SK-N-SH (cell line): ENCODE data around the gene MAP6. TPM values are rescaled to one million over a fixed set of nuclear protein-coding genes. Genes with fewer than 3 reads are reported as not detected.

ENCODE experiments used
- CTCF ChIA-PET: fragments of 300-600, 350-600 bp; formaldehyde crosslinking; extraction: SDS; loops from one replicate; lab custom pipeline; 2021; lab: Yijun Ruan, JAX
- POLR2A ChIA-PET: fragments of 350-600 bp; sonication (Branson Sonifier 250); formaldehyde crosslinking; extraction: SDS; loops from one replicate; lab custom pipeline; 2020; ENCODE audit warnings: antibody characterized with exemption, inconsistent platforms; lab: Yijun Ruan, JAX
- DNase-seq: peaks from one replicate; pipeline ENCODE4 v3.0.0; 2012
- H2AFZ ChIP-seq: fragments of 200-600 bp; sonication (generic); 2 replicates; pipeline ENCODE4 v1.8.1; 2016; ENCODE audit warnings: antibody characterized with exemption, mild to moderate bottlenecking, low read depth
- H3F3A ChIP-seq: fragments of 200-600 bp; sonication (generic); replicated peaks from 2 replicates; pipeline ENCODE3; 2016; ENCODE audit warnings: antibody characterized with exemption, mild to moderate bottlenecking; ENCODE audit not compliant: insufficient read depth
- H3K27ac ChIP-seq, 2 experiments: fragments of 200-500 bp in 1 of 2; fragments of 200-600 bp in 1 of 2; sonication (Bioruptor generic) in 1 of 2; sonication (generic), shearing (Covaris generic) in 1 of 2; 2 replicates each; pipeline versions ENCODE4 v1.5.1 to v1.6.1; 2014 to 2016; ENCODE audit warnings: low read depth in 2 of 2, inconsistent platforms in 1 of 2, low read length in 1 of 2, mild to moderate bottlenecking in 1 of 2, mixed read lengths in 1 of 2
- H3K27me3 ChIP-seq: fragments of 200-600 bp; sonication (generic), shearing (Covaris generic); 2 replicates; pipeline ENCODE4 v1.6.1; 2016; ENCODE audit warnings: mixed run types; ENCODE audit not compliant: insufficient read depth
- H3K36me3 ChIP-seq, 2 experiments: fragments of 200-500 bp in 1 of 2; fragments of 200-600 bp in 1 of 2; sonication (Bioruptor generic) in 1 of 2; sonication (generic) in 1 of 2; replicated peaks in 1 of 2; 2 replicates each; pipeline versions ENCODE3 to v1.5.1; 2014 to 2016; ENCODE audit warnings: low read length in 1 of 2, mild to moderate bottlenecking in 1 of 2; ENCODE audit not compliant: insufficient read depth in 2 of 2, control insufficient read depth in 1 of 2
- H3K4me1 ChIP-seq, 2 experiments: fragments of 200-500 bp in 1 of 2; fragments of 200-600 bp in 1 of 2; sonication (Bioruptor generic) in 1 of 2; sonication (generic), shearing (Covaris generic) in 1 of 2; 2 replicates each; pipeline versions ENCODE4 v1.5.1 to v1.6.1; 2014 to 2016; ENCODE audit warnings: low read depth in 1 of 2, low read length in 1 of 2, mixed run types in 1 of 2; ENCODE audit not compliant: insufficient read depth in 2 of 2, control insufficient read depth in 1 of 2
- H3K4me2 ChIP-seq: fragments of 200-600 bp; sonication (generic), shearing (Covaris generic); 2 replicates; pipeline ENCODE4 v1.6.1; 2017; ENCODE audit warnings: mixed run types
- H3K4me3 ChIP-seq, 2 experiments: fragments of 200-500 bp in 1 of 2; fragments of 200-600 bp in 1 of 2; sonication (Bioruptor generic) in 1 of 2; sonication (generic), shearing (Covaris generic) in 1 of 2; 2 replicates each; pipeline versions ENCODE4 v1.5.1 to v1.8.1; 2014 to 2016; ENCODE audit warnings: low read depth in 2 of 2, inconsistent platforms in 1 of 2, low read length in 1 of 2, mild to moderate bottlenecking in 1 of 2, mixed read lengths in 1 of 2, moderate library complexity in 1 of 2
- H3K79me2 ChIP-seq: fragments of 200-600 bp; sonication (generic); 2 replicates; pipeline ENCODE4 v1.8.1; 2017; ENCODE audit warnings: mild to moderate bottlenecking; ENCODE audit not compliant: insufficient read depth
- H3K9ac ChIP-seq: fragments of 200-600 bp; sonication (generic); 2 replicates; pipeline ENCODE4 v1.6.1; 2017; ENCODE audit warnings: mixed run types
- H3K9me2 ChIP-seq: fragments of 200-600 bp; sonication (generic); 2 replicates; pipeline ENCODE4 v1.6.1; 2017; ENCODE audit warnings: mixed run types
- H3K9me3 ChIP-seq: fragments of 200-600 bp; sonication (generic); 2 replicates; pipeline ENCODE4 v1.6.1; 2017; ENCODE audit warnings: mixed run types, mild to moderate bottlenecking, moderate library complexity
- H4K20me1 ChIP-seq: fragments of 200-600 bp; sonication (generic); 2 replicates; pipeline ENCODE4 v1.6.1; 2017; ENCODE audit warnings: mild to moderate bottlenecking, mixed run types; ENCODE audit not compliant: insufficient read depth
- CTCF ChIP-seq: fragments of 200-600 bp; sonication (generic); IDR thresholded peaks from 2 replicates; pipeline ENCODE4 v1.6.1; 2017; ENCODE audit warnings: antibody characterized with exemption, mild to moderate bottlenecking, moderate library complexity
- EP300 ChIP-seq, 2 experiments: IDR thresholded peaks; 2 replicates each; pipeline versions ENCODE4 v1.4.0 to v1.6.1; 2012; ENCODE audit warnings: borderline replicate concordance in 1 of 2, low read depth in 1 of 2, low read length in 1 of 2
- FOSL2 ChIP-seq: IDR thresholded peaks from 2 replicates; pipeline ENCODE4 v1.4.0; 2012; ENCODE audit warnings: low read depth, mild to moderate bottlenecking, moderate library complexity, borderline replicate concordance
- FOXJ3 ChIP-seq: sonication (generic); formaldehyde crosslinking; IDR thresholded peaks from 2 replicates; pipeline ENCODE4 v1.5.1; 2020; ENCODE audit warnings: mild to moderate bottlenecking, missing genetic modification reagents
- GABPA ChIP-seq: IDR thresholded peaks from 2 replicates; pipeline ENCODE4 v1.4.0; 2012; ENCODE audit warnings: low read depth, mild to moderate bottlenecking
- GATA2 ChIP-seq: sonication (generic); formaldehyde crosslinking; IDR thresholded peaks from 2 replicates; pipeline ENCODE4 v1.5.0; 2020; ENCODE audit warnings: mild to moderate bottlenecking, missing genetic modification reagents
- JUND ChIP-seq: IDR thresholded peaks from 2 replicates; pipeline ENCODE4 v1.4.0; 2012
- MAX ChIP-seq: IDR thresholded peaks from 2 replicates; pipeline ENCODE4 v1.4.0; 2012; ENCODE audit warnings: low read depth
- NRF1 ChIP-seq: IDR thresholded peaks from 2 replicates; pipeline ENCODE4 v1.6.1; 2012; ENCODE audit warnings: low read depth, mild to moderate bottlenecking, low read length
- POLR2AphosphoS5 ChIP-seq: IDR thresholded peaks from 2 replicates; pipeline ENCODE4 v1.6.1; 2012; ENCODE audit warnings: low read depth, low read length
- RAD21 ChIP-seq: IDR thresholded peaks from 2 replicates; pipeline ENCODE4 v1.6.1; 2012; ENCODE audit warnings: mild to moderate bottlenecking, low read length
- RCOR1 ChIP-seq: fragments of 150-350 bp; IDR thresholded peaks from 2 replicates; pipeline ENCODE4 v1.6.1; 2017; ENCODE audit warnings: antibody characterized with exemption, low read length
- RFX5 ChIP-seq: IDR thresholded peaks from 2 replicates; pipeline ENCODE4 v1.6.1; 2012; ENCODE audit warnings: mild to moderate bottlenecking, improper control_type of control experiment, low read length
- SIN3A ChIP-seq: IDR thresholded peaks from 2 replicates; pipeline ENCODE4 v1.6.1; 2012; ENCODE audit warnings: low read depth, mild to moderate bottlenecking, low read length, moderate library complexity, borderline replicate concordance
- SMC3 ChIP-seq: IDR thresholded peaks from 2 replicates; pipeline ENCODE4 v1.6.1; 2012; ENCODE audit warnings: low read depth, low read length, improper control_type of control experiment
- WGBS: methylation state at CpG from one replicate; pipeline ENCODE4 v1.1.6; 2017; ENCODE audit warnings: low lambda C conversion rate; 5-methylcytosine and 5-hydroxymethylcytosine counted together
- polyA plus RNA-seq, 3 experiments: library from polyadenylated mRNA; depleted of rRNA; stranded (reverse); fragments of >200 nt; gene quantifications; 2 replicates each; pipeline ENCODE4 v1.2.3, GENCODE V29; 2012
- TF ChIP-seq, protein P1 (sequence below): IDR thresholded peaks from 2 replicates; pipeline ENCODE4; 2012

Gene MAP6
- polyA plus RNA-seq, 1 of the 3 experiments (the other 2 are of a cell fraction) = 11.1 TPM

- DNase-seq = no peak
- POLR2A ChIA-PET = interaction anchor here (1.0 to 1.4 kb wide), 2 partner anchors 15 to 32 kb away, joined by 3 to 8 read pairs; no protein-coding TSS in a partner anchor
- TF ChIP-seq EP300 (IDR thresholded peaks at IDR 0.05; ENCODE audit: borderline replicate concordance in 1 of 2, low read depth in 1 of 2, low read length in 1 of 2) (no peak), GABPA (no peak), RCOR1 (no peak), CTCF (no peak), POLR2AphosphoS5 (no peak), FOSL2 (no peak), SMC3 (no peak), JUND (no peak), NRF1 (no peak), GATA2 (CRISPR knock-in tag) (no peak), RFX5 (no peak), MAX (no peak)
- Histone ChIP-seq H3K36me3 (no peaks in the 10 kb centered on the region), H3K4me2 (no peak overlapping the region), H3K27me3 (no peaks in the 10 kb centered on the region), H3K9me3 (no peaks in the 10 kb centered on the region), H3K27ac (no peak overlapping the region; a peak in 1 of 4 replicates), H2AFZ (no peak overlapping the region), H3K79me2 (no peaks in the 10 kb centered on the region), H3K9me2 (no peaks in the 10 kb centered on the region), H3K4me3 (no peak overlapping the region), H3F3A (peaks cover 6% of the 10 kb centered on the region), H3K4me1 (peaks cover 12 to 22% of the 10 kb centered on the region in 2 experiments), H3K9ac (no peak overlapping the region), H4K20me1 (no peaks in the 10 kb centered on the region)
- CTCF ChIA-PET = interaction anchor here (0.7 to 3.0 kb wide), 23 partner anchors 9 to 228 kb away, joined by 3 to 28 read pairs (median 5); partner anchors contain the start of gene MAP6
Measured at GRCh38 chr11:75598264-75598663, 70.6 kb downstream of the MAP6 start.

DNA sequence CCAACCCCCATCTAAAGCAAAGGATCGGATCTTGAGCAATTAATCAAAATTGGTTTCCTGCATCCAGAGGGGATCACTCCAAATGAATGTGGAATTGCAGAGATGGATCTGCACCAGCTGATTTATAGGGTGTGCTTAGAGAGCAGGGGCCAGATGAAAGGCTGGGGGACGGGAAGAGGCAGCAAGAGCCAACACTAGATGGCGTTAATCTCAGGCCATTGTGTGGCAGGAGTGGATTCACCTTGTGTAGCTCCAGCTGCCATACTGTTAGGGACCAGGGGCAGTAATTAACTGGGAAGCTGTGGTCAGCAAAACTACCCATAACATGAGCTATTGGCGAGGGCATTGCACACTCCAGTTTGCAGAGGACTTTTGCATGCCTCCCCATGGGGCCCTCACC is 71.2 kb downstream of the MAP6 start:
- H3K4me3 ChIP-seq = no peak overlapping the region; a peak in 1 of 4 replicates
- H3K9me2 ChIP-seq = no peaks in the 10 kb centered on the region
- H3K9ac ChIP-seq = no peak overlapping the region
- CTCF ChIA-PET = interaction anchor here (0.7 to 3.0 kb wide), 23 partner anchors 9 to 229 kb away, joined by 3 to 28 read pairs (median 5); partner anchors contain the start of gene MAP6
- H3K9me3 ChIP-seq = no peaks in the 10 kb centered on the region
- no peak overlapping the region for H2AFZ ChIP-seq
- H4K20me1 ChIP-seq = no peaks in the 10 kb centered on the region
- H3K27me3 ChIP-seq = no peaks in the 10 kb centered on the region
- no peaks in the 10 kb centered on the region for H3K36me3 ChIP-seq
- 57% methylated on average over 4 of the region's 4 CpGs for WGBS
- H3K4me1 ChIP-seq = peaks cover 5 to 17% of the 10 kb centered on the region in 2 experiments; a peak in 3 of 4 replicates
- TF ChIP-seq, protein P1, sequence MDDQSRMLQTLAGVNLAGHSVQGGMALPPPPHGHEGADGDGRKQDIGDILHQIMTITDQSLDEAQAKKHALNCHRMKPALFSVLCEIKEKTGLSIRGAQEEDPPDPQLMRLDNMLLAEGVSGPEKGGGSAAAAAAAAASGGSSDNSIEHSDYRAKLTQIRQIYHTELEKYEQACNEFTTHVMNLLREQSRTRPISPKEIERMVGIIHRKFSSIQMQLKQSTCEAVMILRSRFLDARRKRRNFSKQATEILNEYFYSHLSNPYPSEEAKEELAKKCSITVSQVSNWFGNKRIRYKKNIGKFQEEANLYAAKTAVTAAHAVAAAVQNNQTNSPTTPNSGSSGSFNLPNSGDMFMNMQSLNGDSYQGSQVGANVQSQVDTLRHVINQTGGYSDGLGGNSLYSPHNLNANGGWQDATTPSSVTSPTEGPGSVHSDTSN = no peak
- TF ChIP-seq POLR2AphosphoS5 (no peak), CTCF (peak; percentile 65), SIN3A (no peak), RAD21 (peak; percentile 79), GATA2 (CRISPR knock-in tag) (no peak), SMC3 (peak; percentile 80), FOXJ3 (CRISPR knock-in tag) (no peak)
- peak; percentile 78 for DNase-seq
- no peak overlapping the region for H3K27ac ChIP-seq
- no peak overlapping the region for H3K4me2 ChIP-seq
- POLR2A ChIA-PET = interaction anchor here (1.4 kb wide), 1 partner anchor 14 kb away, joined by 8 read pairs; no protein-coding TSS in a partner anchor
- H3K79me2 ChIP-seq = no peaks in the 10 kb centered on the region
- no peaks in the 10 kb centered on the region for H3F3A ChIP-seq
